Peyer's patch (tissue), 4 donors: Measurements from ENCODE around the gene AKAP7. TPM values are rescaled to one million over a fixed set of nuclear protein-coding genes. Genes with fewer than 3 reads are reported as not detected.
"Not testable (repeated sequence)": the region's sequence is repeated elsewhere in the genome, so short reads cannot be mapped to it uniquely, and the experiment has no call there.

Experiments
- DNase-seq, 3 donors: peaks; one replicate each; pipeline ENCODE4 v3.0.0-alpha.2; 2017 to 2019
- H3K27ac ChIP-seq, 4 donors: fragments of 200-600 bp; sonication (generic); one replicate each; pipeline ENCODE4 v1.5.1; 2016 to 2019
- H3K27me3 ChIP-seq, 2 donors: fragments of 200-600 bp; sonication (generic); one replicate each; pipeline ENCODE4 v1.5.1; 2019
- H3K36me3 ChIP-seq, 3 donors: fragments of 200-600 bp; sonication (generic); one replicate each; pipeline ENCODE4 v1.5.1; 2016 to 2019
- H3K4me1 ChIP-seq, 4 donors: fragments of 200-600 bp; sonication (generic); one replicate each; pipeline ENCODE4 v1.5.1; 2016 to 2019
- H3K4me3 ChIP-seq, 4 donors: fragments of 200-600 bp; sonication (generic); 1 replicate in 3 of 4; 2 replicates in 1 of 4; pipeline ENCODE4 v1.5.1; 2016 to 2019; ENCODE audit warnings: mild to moderate bottlenecking in 1 of 4
- H3K9me3 ChIP-seq, 4 donors: fragments of 200-600 bp; sonication (generic); one replicate each; pipeline ENCODE4 v1.5.1; 2016 to 2019; ENCODE audit warnings: mild to moderate bottlenecking in 1 of 4
- POLR2A ChIP-seq, 2 donors: fragments of 450-650 bp; IDR thresholded peaks; one replicate each; pipeline ENCODE4 v1.5.1; 2017; ENCODE audit warnings: antibody characterized with exemption in 2 of 2, mild to moderate bottlenecking in 2 of 2, moderate library complexity in 2 of 2
- total RNA-seq, 4 donors: library from RNA; depleted of rRNA; stranded (reverse); fragments of >200 nt; gene quantifications; one replicate each; pipeline ENCODE4 v1.1.0, GENCODE V29; 2016
- TF ChIP-seq, protein P1 (sequence below), 6 experiments: fragments of 450-650 bp in 4 of 6; fragments of 200-600 bp in 2 of 6; sonication (generic) in 1 of 6; IDR thresholded peaks; one replicate each; pipeline ENCODE4 v1.5.1; 2017 to 2019; ENCODE audit warnings: antibody characterized with exemption in 6 of 6, mild to moderate bottlenecking in 3 of 6, moderate library complexity in 1 of 6

Gene AKAP7
- total RNA-seq, 4 donors from 2014 or later = 8.3 to 24.7 (median 13.3) TPM

DNA sequence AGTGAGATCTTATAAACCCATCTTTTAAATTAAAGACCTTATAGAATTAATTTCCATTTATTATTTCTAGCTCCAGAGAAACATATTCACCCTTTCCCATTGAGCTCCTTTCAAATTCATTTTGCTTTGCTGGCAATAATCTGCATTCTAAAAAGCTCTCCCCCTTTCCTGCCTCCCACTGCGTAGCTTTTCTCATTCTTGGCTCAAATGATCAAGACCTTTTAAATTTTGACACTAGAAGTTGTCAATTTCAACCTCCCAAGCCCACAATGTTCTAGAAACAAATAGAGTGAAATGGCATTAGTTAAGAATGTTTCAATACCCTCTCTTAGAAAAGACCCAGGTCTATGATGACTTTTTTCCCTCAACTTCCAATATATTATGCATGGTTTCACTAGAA lies 186.9 kb downstream of the AKAP7 start:
- Histone ChIP-seq H3K36me3 (no peaks in the 10 kb centered on the region), H3K27me3 (no peaks in the 10 kb centered on the region), H3K4me1 (no peaks in the 10 kb centered on the region), H3K4me3 (no peak overlapping the region), H3K27ac (no peak overlapping the region), H3K9me3 (no peaks in the 10 kb centered on the region)
- TF ChIP-seq, protein P1, sequence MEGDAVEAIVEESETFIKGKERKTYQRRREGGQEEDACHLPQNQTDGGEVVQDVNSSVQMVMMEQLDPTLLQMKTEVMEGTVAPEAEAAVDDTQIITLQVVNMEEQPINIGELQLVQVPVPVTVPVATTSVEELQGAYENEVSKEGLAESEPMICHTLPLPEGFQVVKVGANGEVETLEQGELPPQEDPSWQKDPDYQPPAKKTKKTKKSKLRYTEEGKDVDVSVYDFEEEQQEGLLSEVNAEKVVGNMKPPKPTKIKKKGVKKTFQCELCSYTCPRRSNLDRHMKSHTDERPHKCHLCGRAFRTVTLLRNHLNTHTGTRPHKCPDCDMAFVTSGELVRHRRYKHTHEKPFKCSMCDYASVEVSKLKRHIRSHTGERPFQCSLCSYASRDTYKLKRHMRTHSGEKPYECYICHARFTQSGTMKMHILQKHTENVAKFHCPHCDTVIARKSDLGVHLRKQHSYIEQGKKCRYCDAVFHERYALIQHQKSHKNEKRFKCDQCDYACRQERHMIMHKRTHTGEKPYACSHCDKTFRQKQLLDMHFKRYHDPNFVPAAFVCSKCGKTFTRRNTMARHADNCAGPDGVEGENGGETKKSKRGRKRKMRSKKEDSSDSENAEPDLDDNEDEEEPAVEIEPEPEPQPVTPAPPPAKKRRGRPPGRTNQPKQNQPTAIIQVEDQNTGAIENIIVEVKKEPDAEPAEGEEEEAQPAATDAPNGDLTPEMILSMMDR (IDR thresholded peaks at IDR 0.05) = no peak
- TF ChIP-seq POLR2A (IDR thresholded peaks at IDR 0.05) = no peak
- no peak for DNase-seq

DNA sequence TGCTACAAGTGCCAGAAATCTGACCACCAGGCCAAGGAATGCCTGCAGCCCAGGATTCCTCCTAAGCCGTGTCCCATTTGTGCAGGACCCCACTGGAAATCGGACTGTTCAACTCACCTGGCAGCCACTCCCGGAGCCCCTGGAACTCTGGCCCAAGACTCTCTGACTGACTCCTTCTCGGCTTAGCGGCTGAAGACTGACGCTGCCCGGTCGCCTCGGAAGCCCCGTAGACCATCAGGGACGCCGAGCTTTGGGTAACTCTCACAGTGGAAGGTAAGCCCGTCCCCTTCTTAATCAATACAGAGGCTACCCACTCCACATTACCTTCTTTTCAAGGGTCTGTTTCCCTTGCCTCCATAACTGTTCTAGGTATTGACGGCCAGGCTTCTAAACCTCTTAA lies 190.4 kb downstream of the AKAP7 start:
- not testable (repeated sequence) for H3K27me3 ChIP-seq, H3K27ac ChIP-seq, DNase-seq, H3K4me3 ChIP-seq, H3K4me1 ChIP-seq, H3K9me3 ChIP-seq, H3K36me3 ChIP-seq

DNA sequence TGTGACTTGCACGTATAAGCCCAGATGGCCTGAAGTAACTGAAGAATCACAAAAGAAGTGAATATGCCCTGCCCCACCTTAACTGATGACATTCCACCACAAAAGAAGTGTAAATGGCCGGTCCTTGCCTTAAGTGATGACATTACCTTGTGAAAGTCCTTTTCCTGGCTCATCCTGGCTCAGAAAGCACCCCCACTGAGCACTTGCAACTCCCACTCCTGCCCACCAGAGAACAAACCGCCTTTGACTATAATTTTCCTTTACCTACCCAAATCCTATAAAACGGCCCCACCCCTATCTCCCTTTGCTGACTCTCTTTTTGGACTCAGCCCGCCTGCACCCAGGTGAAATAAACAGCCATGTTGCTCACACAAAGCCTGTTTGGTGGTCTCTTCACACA lies 193.5 kb downstream of the AKAP7 start:
- not testable (repeated sequence) for H3K36me3 ChIP-seq, H3K4me1 ChIP-seq, H3K9me3 ChIP-seq, H3K27ac ChIP-seq, H3K4me3 ChIP-seq, DNase-seq, H3K27me3 ChIP-seq

DNA sequence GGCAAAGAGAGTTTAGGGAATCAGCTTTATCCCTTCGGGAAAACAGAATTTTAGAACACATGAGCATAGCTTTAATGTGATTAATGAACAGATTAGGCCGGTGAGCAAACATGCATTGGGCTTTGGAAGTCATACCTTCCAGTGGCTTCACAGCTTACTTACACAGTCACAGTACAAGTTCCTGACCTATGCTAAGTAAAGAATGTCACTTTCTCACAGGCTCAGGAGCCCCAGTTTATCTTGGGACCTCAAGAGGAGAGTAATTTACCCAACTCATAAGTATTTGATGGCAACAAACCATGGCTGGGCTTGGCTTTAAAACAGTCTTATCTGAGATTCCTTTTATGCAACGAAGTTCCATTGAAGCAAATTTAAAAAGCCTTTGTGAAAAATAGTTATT lies 195.9 kb downstream of the AKAP7 start:
- H3K27ac ChIP-seq = no peak overlapping the region
- TF ChIP-seq, protein P1 (IDR thresholded peaks at IDR 0.05) = no peak
- TF ChIP-seq POLR2A (IDR thresholded peaks at IDR 0.05) = no peak
- H3K4me3 ChIP-seq = no peak overlapping the region

DNA sequence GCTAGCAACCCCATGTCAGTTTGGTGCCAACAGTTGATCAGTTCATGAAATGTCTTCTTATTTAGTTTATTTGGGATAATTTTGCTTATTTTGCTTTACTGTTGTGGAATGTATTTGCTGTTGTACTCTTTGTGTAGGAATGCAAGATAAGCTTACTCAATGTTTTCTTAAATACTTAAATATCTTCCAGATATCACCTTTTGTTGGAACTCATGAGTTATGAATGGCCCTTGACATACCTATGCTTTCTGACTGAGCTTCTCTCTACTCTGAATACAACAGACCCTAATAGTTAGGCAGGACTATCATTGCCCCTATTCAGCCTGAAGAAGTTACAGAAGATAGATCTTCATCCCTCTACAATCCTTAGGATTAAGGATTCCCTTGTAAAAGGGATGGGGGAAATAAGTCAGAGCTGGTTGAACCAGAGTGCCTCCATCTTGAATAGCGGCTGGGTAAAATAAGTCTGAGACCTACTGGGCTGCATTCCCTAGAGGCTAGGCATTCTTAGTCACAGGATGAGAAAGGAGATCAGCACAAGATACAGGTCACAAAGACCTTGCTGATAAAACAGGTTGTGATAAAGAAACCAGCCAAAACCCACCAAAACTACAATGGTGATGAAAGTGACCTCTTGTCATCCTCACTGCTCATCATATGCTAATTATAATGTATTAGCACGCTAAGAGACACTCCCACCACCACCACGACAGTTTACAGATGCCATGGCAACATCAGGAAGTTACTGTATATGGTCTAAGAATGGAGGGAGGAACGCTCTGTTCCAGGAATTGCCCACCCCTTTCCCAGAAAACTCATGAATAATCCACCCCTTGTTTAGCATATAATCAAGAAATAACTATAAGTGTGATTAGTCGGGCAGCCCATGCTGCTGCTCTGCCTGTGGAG lies 196.9 kb downstream of the AKAP7 start:
- TF ChIP-seq, protein P1 (IDR thresholded peaks at IDR 0.05) = no peak
- no peak for TF ChIP-seq POLR2A (IDR thresholded peaks at IDR 0.05)
- Histone ChIP-seq H3K27me3 (no peaks in the 10 kb centered on the region), H3K9me3 (no peaks in the 10 kb centered on the region), H3K36me3 (no peaks in the 10 kb centered on the region), H3K4me1 (no peaks in the 10 kb centered on the region), H3K4me3 (no peak overlapping the region), H3K27ac (no peak overlapping the region)
- DNase-seq = no peak

More for the DNA sequence above, 195.9 kb downstream of the AKAP7 start:
- Histone ChIP-seq H3K27me3 (no peaks in the 10 kb centered on the region), H3K36me3 (no peaks in the 10 kb centered on the region), H3K9me3 (no peaks in the 10 kb centered on the region), H3K4me1 (no peaks in the 10 kb centered on the region)
- no peak for DNase-seq

Other genes starting within 250 kb of the AKAP7 start
- gene EPB41L2, start 72.2 kb upstream of the AKAP7 start, total RNA-seq = 100 to 1,000 TPM in 1 of 4 donors, 10 to 100 TPM in 3; 46.1 to 258 (median 88.3) TPM